ENCODE data around the gene CFD. TPM values are rescaled to one million over a fixed set of nuclear protein-coding genes. Genes with fewer than 3 reads are reported as not detected.

The CFD gene
- total RNA-seq, 4 donors from 2014 or later = 52.2 to 883 (median 129) TPM

- intact Hi-C loops (cut with DNase I) = no loop called here
- TF ChIP-seq CTCF (IDR thresholded peaks at IDR 0.05) (no peak), POLR2A (IDR thresholded peaks at IDR 0.05) (no peak)
- Histone ChIP-seq H3K4me1 (peaks cover 26 to 58% (median 29%) of the 10 kb centered on the region in 3 donors), H3K4me3 (no peak overlapping the region), H3K27me3 (peaks cover 0 to 9% (median 0%) of the 10 kb centered on the region in 4 donors), H3K36me3 (peaks cover 8 to 42% (median 23%) of the 10 kb centered on the region in 3 donors), H3K9me3 (no peaks in the 10 kb centered on the region), H3K27ac (no peak overlapping the region)
- DNase-seq = no peak
- 79 to 85% methylated on average over 7 to 10 of the region's 16 CpGs for WGBS, 2 donors
Observed at GRCh38 chr19:867301-867793, 7.9 kb downstream of the CFD start.

GRCh38 chr19:867855-868457 is 8.5 kb downstream of the CFD start:
- Histone ChIP-seq H3K9me3 (no peaks in the 10 kb centered on the region), H3K4me1 (peaks cover 27 to 56% (median 28%) of the 10 kb centered on the region in 3 donors), H3K27me3 (peaks cover 0 to 3% (median 0%) of the 10 kb centered on the region in 4 donors), H3K27ac (peak overlapping the region in 2 of 4 donors; percentile 85 to 89), H3K4me3 (no peak overlapping the region), H3K36me3 (peaks cover 8 to 42% (median 23%) of the 10 kb centered on the region in 3 donors)
- intact Hi-C loops (cut with DNase I) = no loop called here
- 90 to 98% methylated on average over 12 to 21 of the region's 39 CpGs for WGBS, 2 donors
- no peak for DNase-seq
- no peak for TF ChIP-seq POLR2A (IDR thresholded peaks at IDR 0.05)
- no peak for TF ChIP-seq CTCF (IDR thresholded peaks at IDR 0.05)

- H3K36me3 ChIP-seq = peaks cover 11 to 47% (median 23%) of the 10 kb centered on the region in 3 donors
- peaks cover 25 to 55% (median 27%) of the 10 kb centered on the region in 3 donors for H3K4me1 ChIP-seq
- H3K27ac ChIP-seq = peak overlapping the region; percentile 57 to 89 (median 82)
- no peak for TF ChIP-seq POLR2A (IDR thresholded peaks at IDR 0.05)
- TF ChIP-seq CTCF (IDR thresholded peaks at IDR 0.05) = no peak
- no peak for DNase-seq
- intact Hi-C loops (cut with DNase I) = no loop called here
- H3K9me3 ChIP-seq = no peaks in the 10 kb centered on the region
- no peaks in the 10 kb centered on the region for H3K27me3 ChIP-seq
- H3K4me3 ChIP-seq = no peak overlapping the region
- WGBS, 2 donors = 91 to 92% methylated on average over 11 to 12 of the region's 34 CpGs
Observed at GRCh38 chr19:868458-869244, 9.2 kb downstream of the CFD start.

- no peaks in the 10 kb centered on the region for H3K27me3 ChIP-seq
- TF ChIP-seq POLR2A (IDR thresholded peaks at IDR 0.05) (no peak), CTCF (IDR thresholded peaks at IDR 0.05) (no peak)
- peak overlapping the region; percentile 57 to 89 (median 82) for H3K27ac ChIP-seq
- H3K36me3 ChIP-seq = peaks cover 12 to 54% (median 23%) of the 10 kb centered on the region in 3 donors
- no peak for DNase-seq
- H3K9me3 ChIP-seq = no peaks in the 10 kb centered on the region
- 24 to 59% methylated on average over 12 to 13 of the region's 29 CpGs for WGBS, 2 donors
- peaks cover 25 to 55% (median 27%) of the 10 kb centered on the region in 3 donors for H3K4me1 ChIP-seq
- H3K4me3 ChIP-seq = no peak overlapping the region
- intact Hi-C loops (cut with DNase I) = no loop called here
Observed at GRCh38 chr19:869245-870177, 10.0 kb downstream of the CFD start.

All from esophagus squamous epithelium (tissue), 5 donors.